HepG2 (cell line): Measurements from ENCODE around the gene LZTR1. TPM values are rescaled to one million over a fixed set of nuclear protein-coding genes. Genes with fewer than 3 reads are reported as not detected.

Source experiments
- ELF3 ChIP-seq: IDR thresholded peaks from 2 replicates; pipeline ENCODE4 v1.6.1; 2016; ENCODE audit warnings: missing genetic modification reagents, missing compliant biosample characterization
- HMGA1 ChIP-seq: sonication (generic); formaldehyde crosslinking; conservative IDR thresholded peaks from 2 replicates; pipeline ENCODE4 v1.4.0; 2020; ENCODE audit warnings: missing genetic modification reagents
- IKZF1 ChIP-seq: fragments of 450-650 bp; IDR thresholded peaks from 2 replicates; pipeline ENCODE4 v1.7.1; 2016
- KDM3A ChIP-seq: IDR thresholded peaks from 2 replicates; pipeline ENCODE4 v1.6.1; 2018; ENCODE audit warnings: low read depth, missing compliant biosample characterization
- MXD4 ChIP-seq: IDR thresholded peaks from 2 replicates; pipeline ENCODE4 v1.6.1; 2016; ENCODE audit warnings: mild to moderate bottlenecking, missing biosample characterization, missing genetic modification reagents
- MZF1 ChIP-seq: sonication (generic); formaldehyde crosslinking; IDR thresholded peaks from 2 replicates; pipeline ENCODE4 v1.8.1; 2023; ENCODE audit warnings: mild to moderate bottlenecking, missing genetic modification reagents, borderline replicate concordance
- NFKB2 ChIP-seq: sonication (generic); formaldehyde crosslinking; IDR thresholded peaks from 2 replicates; pipeline ENCODE4 v1.4.0; 2020; ENCODE audit warnings: missing genetic modification reagents, borderline replicate concordance
- RNF2 ChIP-seq: fragments of 450-650 bp; conservative IDR thresholded peaks from 2 replicates; pipeline ENCODE4 v1.6.1; 2016; ENCODE audit warnings: low read depth
- SALL2 ChIP-seq: sonication (generic); formaldehyde crosslinking; IDR thresholded peaks from 2 replicates; pipeline ENCODE4 v1.8.1; 2023; ENCODE audit warnings: mild to moderate bottlenecking, missing genetic modification reagents, inconsistent platforms
- TOPORS ChIP-seq: sonication (generic); formaldehyde crosslinking; IDR thresholded peaks from 2 replicates; pipeline ENCODE4 v1.8.0; 2023; ENCODE audit warnings: mild to moderate bottlenecking, missing genetic modification reagents
- ZEB1 ChIP-seq: IDR thresholded peaks from 2 replicates; pipeline ENCODE4 v1.6.1; 2012; ENCODE audit warnings: mild to moderate bottlenecking, low read depth, inconsistent platforms; ENCODE audit not compliant: insufficient replicate concordance
- ZNF205 ChIP-seq: IDR thresholded peaks from 2 replicates; pipeline ENCODE4 v1.6.1; 2018; ENCODE audit warnings: missing biosample characterization, missing genetic modification reagents
- ZNF256 ChIP-seq: sonication (generic); formaldehyde crosslinking; conservative IDR thresholded peaks from 2 replicates; pipeline ENCODE4 v1.4.0; 2020; ENCODE audit warnings: missing genetic modification reagents
- ZNF33B ChIP-seq: sonication (generic); formaldehyde crosslinking; IDR thresholded peaks from 2 replicates; pipeline ENCODE4 v1.5.1; 2020; ENCODE audit warnings: mild to moderate bottlenecking, missing genetic modification reagents
- ZNF543 ChIP-seq: sonication (generic); formaldehyde crosslinking; IDR thresholded peaks from 2 replicates; pipeline ENCODE4 v1.4.0; 2020; ENCODE audit warnings: mild to moderate bottlenecking, missing genetic modification reagents
- ZNF552 ChIP-seq: sonication (generic); formaldehyde crosslinking; IDR thresholded peaks from 2 replicates; pipeline ENCODE4 v1.9.0; 2022; ENCODE audit warnings: missing genetic modification reagents, mild to moderate bottlenecking, borderline replicate concordance
- ZNF558 ChIP-seq: sonication (generic); formaldehyde crosslinking; IDR thresholded peaks from 2 replicates; pipeline ENCODE4 v1.9.0; 2022; ENCODE audit warnings: mild to moderate bottlenecking, missing genetic modification reagents, borderline replicate concordance
- polyA plus RNA-seq, 8 experiments: library from polyadenylated mRNA; depleted of rRNA in 3 of 8; stranded (reverse) in 7 of 8; unstranded in 1 of 8; fragments of >200 nt; fragmentation: Illumina TruSeq in 4 of 8; extraction: Trizol in 4 of 8; gene quantifications; 2 replicates each; pipeline versions ENCODE4 v1.2.1 to v1.2.3, GENCODE V29; 2011 to 2016; ENCODE audit warnings: low read depth in 4 of 8, missing spikeins in 1 of 8, mixed read lengths in 1 of 8; ENCODE audit not compliant: insufficient read depth in 1 of 8
- total RNA-seq, 5 experiments: library from RNA; depleted of rRNA; stranded (reverse); fragments of >200 nt; fragmentation: Illumina TruSeq; extraction: Trizol; gene quantifications; 2 replicates each; pipeline ENCODE4 v1.2.3, GENCODE V29; 2016; ENCODE audit warnings: low read depth in 1 of 5
- TF ChIP-seq, protein P1 (sequence below): IDR thresholded peaks from 2 replicates; pipeline ENCODE4 v1.6.1; 2016; ENCODE audit warnings: low read depth, control low read depth
- TF ChIP-seq, protein P2 (sequence below): sonication (generic); formaldehyde crosslinking; IDR thresholded peaks from 2 replicates; pipeline ENCODE4 v1.4.0; 2020; ENCODE audit warnings: mild to moderate bottlenecking, missing genetic modification reagents
- TF ChIP-seq, protein P3 (sequence below): sonication (generic); formaldehyde crosslinking; IDR thresholded peaks from 2 replicates; pipeline ENCODE4 v1.8.1; 2022; ENCODE audit warnings: low read depth, mild to moderate bottlenecking, missing genetic modification reagents
- TF ChIP-seq, protein P4 (sequence below): sonication (generic); formaldehyde crosslinking; IDR thresholded peaks from 2 replicates; pipeline ENCODE4 v1.8.0; 2022; ENCODE audit warnings: mild to moderate bottlenecking, missing genetic modification reagents, moderate library complexity
- TF ChIP-seq, protein P5 (sequence below): sonication (generic); formaldehyde crosslinking; IDR thresholded peaks from 2 replicates; pipeline ENCODE4 v1.8.0; 2022; ENCODE audit warnings: missing genetic modification reagents, mild to moderate bottlenecking, borderline replicate concordance

The LZTR1 gene
- total and polyA plus RNA-seq, 2 of the 13 experiments (the other 11 are each of a cell fraction or from before 2014, with no cell fraction given) = 21.8 to 22.4 TPM

DNA sequence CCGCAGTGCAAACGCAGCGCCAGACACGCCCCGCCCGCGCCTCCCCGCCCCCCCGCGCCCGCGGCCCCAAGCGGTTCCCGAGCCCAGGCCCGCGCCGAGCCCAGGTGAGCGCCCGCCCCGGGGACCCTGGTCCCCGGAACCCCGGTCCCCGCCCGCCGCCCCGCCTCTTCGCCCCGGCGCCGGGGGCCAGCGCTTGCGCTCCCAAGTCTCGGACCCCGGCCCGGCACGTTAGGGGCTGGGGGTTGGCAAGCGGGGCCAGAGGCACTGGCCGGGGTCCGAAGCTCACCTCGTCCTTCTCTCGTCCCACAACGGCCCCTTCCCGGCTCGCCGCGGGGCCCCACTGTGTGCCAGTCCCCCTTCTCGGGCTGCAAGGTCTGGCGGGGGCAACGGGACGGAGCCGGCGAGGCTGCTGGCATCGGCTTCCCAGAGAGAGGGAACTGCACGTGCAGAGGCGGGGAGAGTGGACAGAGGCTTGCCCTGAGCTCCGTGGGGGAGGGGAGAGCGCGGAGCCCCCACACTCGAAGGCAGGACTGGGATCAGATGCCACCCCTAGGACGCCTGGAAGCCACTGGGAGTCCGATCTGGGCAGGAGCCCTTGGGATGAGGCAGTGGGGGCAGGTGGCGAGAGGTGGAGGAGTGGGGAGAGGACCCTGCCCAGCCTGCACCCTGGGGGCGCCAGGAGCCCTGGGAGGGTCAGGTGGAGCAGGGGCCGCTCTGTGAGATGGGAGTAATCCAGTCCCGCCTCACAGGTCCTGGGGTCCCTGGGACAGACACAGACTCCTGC lies 16.8 kb upstream of the LZTR1 start (continued):
- TF ChIP-seq, protein P1, sequence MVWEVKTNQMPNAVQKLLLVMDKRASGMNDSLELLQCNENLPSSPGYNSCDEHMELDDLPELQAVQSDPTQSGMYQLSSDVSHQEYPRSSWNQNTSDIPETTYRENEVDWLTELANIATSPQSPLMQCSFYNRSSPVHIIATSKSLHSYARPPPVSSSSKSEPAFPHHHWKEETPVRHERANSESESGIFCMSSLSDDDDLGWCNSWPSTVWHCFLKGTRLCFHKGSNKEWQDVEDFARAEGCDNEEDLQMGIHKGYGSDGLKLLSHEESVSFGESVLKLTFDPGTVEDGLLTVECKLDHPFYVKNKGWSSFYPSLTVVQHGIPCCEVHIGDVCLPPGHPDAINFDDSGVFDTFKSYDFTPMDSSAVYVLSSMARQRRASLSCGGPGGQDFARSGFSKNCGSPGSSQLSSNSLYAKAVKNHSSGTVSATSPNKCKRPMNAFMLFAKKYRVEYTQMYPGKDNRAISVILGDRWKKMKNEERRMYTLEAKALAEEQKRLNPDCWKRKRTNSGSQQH (CRISPR knock-in tag) = no peak
- TF ChIP-seq, protein P2, sequence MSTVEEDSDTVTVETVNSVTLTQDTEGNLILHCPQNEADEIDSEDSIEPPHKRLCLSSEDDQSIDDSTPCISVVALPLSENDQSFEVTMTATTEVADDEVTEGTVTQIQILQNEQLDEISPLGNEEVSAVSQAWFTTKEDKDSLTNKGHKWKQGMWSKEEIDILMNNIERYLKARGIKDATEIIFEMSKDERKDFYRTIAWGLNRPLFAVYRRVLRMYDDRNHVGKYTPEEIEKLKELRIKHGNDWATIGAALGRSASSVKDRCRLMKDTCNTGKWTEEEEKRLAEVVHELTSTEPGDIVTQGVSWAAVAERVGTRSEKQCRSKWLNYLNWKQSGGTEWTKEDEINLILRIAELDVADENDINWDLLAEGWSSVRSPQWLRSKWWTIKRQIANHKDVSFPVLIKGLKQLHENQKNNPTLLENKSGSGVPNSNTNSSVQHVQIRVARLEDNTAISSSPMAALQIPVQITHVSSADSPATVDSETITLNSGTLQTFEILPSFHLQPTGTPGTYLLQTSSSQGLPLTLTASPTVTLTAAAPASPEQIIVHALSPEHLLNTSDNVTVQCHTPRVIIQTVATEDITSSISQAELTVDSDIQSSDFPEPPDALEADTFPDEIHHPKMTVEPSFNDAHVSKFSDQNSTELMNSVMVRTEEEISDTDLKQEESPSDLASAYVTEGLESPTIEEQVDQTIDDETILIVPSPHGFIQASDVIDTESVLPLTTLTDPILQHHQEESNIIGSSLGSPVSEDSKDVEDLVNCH = no peak
- no peak for TF ChIP-seq ZNF256 (CRISPR knock-in tag)
- 0 out of 2 replicates have a peak, but pooled peaks have one; percentile 19 for TF ChIP-seq SALL2 (CRISPR knock-in tag)
- no peak for TF ChIP-seq ZNF543
- TF ChIP-seq ZNF33B (CRISPR knock-in tag) = no peak
- TF ChIP-seq, protein P3, sequence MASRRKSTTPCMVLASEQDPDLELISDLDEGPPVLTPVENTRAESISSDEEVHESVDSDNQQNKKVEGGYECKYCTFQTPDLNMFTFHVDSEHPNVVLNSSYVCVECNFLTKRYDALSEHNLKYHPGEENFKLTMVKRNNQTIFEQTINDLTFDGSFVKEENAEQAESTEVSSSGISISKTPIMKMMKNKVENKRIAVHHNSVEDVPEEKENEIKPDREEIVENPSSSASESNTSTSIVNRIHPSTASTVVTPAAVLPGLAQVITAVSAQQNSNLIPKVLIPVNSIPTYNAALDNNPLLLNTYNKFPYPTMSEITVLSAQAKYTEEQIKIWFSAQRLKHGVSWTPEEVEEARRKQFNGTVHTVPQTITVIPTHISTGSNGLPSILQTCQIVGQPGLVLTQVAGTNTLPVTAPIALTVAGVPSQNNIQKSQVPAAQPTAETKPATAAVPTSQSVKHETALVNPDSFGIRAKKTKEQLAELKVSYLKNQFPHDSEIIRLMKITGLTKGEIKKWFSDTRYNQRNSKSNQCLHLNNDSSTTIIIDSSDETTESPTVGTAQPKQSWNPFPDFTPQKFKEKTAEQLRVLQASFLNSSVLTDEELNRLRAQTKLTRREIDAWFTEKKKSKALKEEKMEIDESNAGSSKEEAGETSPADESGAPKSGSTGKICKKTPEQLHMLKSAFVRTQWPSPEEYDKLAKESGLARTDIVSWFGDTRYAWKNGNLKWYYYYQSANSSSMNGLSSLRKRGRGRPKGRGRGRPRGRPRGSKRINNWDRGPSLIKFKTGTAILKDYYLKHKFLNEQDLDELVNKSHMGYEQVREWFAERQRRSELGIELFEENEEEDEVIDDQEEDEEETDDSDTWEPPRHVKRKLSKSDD (CRISPR knock-in tag) = no peak
- TF ChIP-seq ZEB1 = peak; percentile 50
- TF ChIP-seq NFKB2 (CRISPR knock-in tag) = peak; percentile 31; the same call in 1 of the 2 replicates
- TF ChIP-seq ZNF552 (CRISPR knock-in tag) = 0 out of 2 replicates have a peak, but pooled peaks have one; percentile 39
- TF ChIP-seq KDM3A (CRISPR knock-in tag) = 0 out of 2 replicates have a peak, but pooled peaks have one; percentile 41
- no peak for TF ChIP-seq ZNF558 (CRISPR knock-in tag)
- TF ChIP-seq HMGA1 (CRISPR knock-in tag) = no peak
- 0 out of 2 replicates have a peak, but pooled peaks have one; percentile 27 for TF ChIP-seq MXD4 (CRISPR knock-in tag)
- TF ChIP-seq, protein P4, sequence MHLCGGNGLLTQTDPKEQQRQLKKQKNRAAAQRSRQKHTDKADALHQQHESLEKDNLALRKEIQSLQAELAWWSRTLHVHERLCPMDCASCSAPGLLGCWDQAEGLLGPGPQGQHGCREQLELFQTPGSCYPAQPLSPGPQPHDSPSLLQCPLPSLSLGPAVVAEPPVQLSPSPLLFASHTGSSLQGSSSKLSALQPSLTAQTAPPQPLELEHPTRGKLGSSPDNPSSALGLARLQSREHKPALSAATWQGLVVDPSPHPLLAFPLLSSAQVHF (CRISPR knock-in tag) = 0 out of 2 replicates have a peak, but pooled peaks have one; percentile 62
- no peak for TF ChIP-seq MZF1 (CRISPR knock-in tag)
- TF ChIP-seq TOPORS = no peak
- TF ChIP-seq ELF3 (CRISPR knock-in tag) = 0 out of 2 replicates have a peak, but pooled peaks have one; percentile 8
- no peak for TF ChIP-seq RNF2
- TF ChIP-seq, protein P5, sequence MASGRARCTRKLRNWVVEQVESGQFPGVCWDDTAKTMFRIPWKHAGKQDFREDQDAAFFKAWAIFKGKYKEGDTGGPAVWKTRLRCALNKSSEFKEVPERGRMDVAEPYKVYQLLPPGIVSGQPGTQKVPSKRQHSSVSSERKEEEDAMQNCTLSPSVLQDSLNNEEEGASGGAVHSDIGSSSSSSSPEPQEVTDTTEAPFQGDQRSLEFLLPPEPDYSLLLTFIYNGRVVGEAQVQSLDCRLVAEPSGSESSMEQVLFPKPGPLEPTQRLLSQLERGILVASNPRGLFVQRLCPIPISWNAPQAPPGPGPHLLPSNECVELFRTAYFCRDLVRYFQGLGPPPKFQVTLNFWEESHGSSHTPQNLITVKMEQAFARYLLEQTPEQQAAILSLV (CRISPR knock-in tag) = no peak
- no peak for TF ChIP-seq IKZF1
- TF ChIP-seq ZNF205 (CRISPR knock-in tag) = no peak
